RWPE1 (cell line): Measurements from ENCODE around the gene CDK6.

ENCODE experiments used
- CTCF ChIA-PET: fragments of 350-600 bp; sonication (Branson Sonifier 250); formaldehyde crosslinking; extraction: SDS; loops from one replicate; lab custom pipeline; 2021; lab: Yijun Ruan, JAX
- POLR2A ChIA-PET: fragments of 400-600 bp; formaldehyde crosslinking; extraction: SDS; loops from one replicate; lab custom pipeline; 2020; ENCODE audit warnings: antibody characterized with exemption; ENCODE audit not compliant: low non-redundant PET; lab: Yijun Ruan, JAX
- DNase-seq: peaks from one replicate; pipeline ENCODE4 v3.0.0; 2012; ENCODE audit warnings: low spot score
- H3K27ac ChIP-seq: fragments of 450-650 bp; 2 replicates; pipeline ENCODE4 v1.5.1; 2017
- CTCF ChIP-seq: fragments of 450-650 bp; conservative IDR thresholded peaks from 2 replicates; pipeline ENCODE4 v1.5.1; 2017; ENCODE audit warnings: low read depth, mild to moderate bottlenecking

Gene CDK6

GRCh38 chr7:92802406-92802805, 34.0 kb downstream of the CDK6 start:
- H3K27ac ChIP-seq: no peak overlapping the region
- CTCF ChIA-PET: no interaction called here
- DNase-seq: no peak
- POLR2A ChIA-PET: no interaction called here
- TF ChIP-seq CTCF: no peak

- POLR2A ChIA-PET: no interaction called here
Observed at GRCh38 chr7:92799446-92800211, 36.7 kb downstream of the CDK6 start.

GRCh38 chr7:92798517-92799249, 37.7 kb downstream of the CDK6 start:
- POLR2A ChIA-PET: no interaction called here

More at GRCh38 chr7:92799446-92800211, 36.7 kb downstream of the CDK6 start:
- DNase-seq: no peak
- TF ChIP-seq CTCF: no peak
- CTCF ChIA-PET: no interaction called here
- no peak overlapping the region for H3K27ac ChIP-seq

GRCh38 chr7:92797693-92798092, 38.7 kb downstream of the CDK6 start:
- TF ChIP-seq CTCF: no peak
- ChIA-PET POLR2A (no interaction called here), CTCF (no interaction called here)
- H3K27ac ChIP-seq: no peak overlapping the region
- no peak for DNase-seq

More at GRCh38 chr7:92798517-92799249, 37.7 kb downstream of the CDK6 start:
- no peak overlapping the region for H3K27ac ChIP-seq
- no peak for TF ChIP-seq CTCF
- CTCF ChIA-PET: no interaction called here
- DNase-seq: no peak

- no peak for TF ChIP-seq CTCF
- no peak overlapping the region for H3K27ac ChIP-seq
- CTCF ChIA-PET: no interaction called here
- POLR2A ChIA-PET: no interaction called here
- no peak for DNase-seq
Observed at GRCh38 chr7:92797284-92797683, 39.1 kb downstream of the CDK6 start.

- ChIA-PET CTCF (no interaction called here), POLR2A (no interaction called here)
- no peak overlapping the region for H3K27ac ChIP-seq
- no peak for DNase-seq
- no peak for TF ChIP-seq CTCF
Observed at GRCh38 chr7:92794831-92795230, 41.5 kb downstream of the CDK6 start.
